ENCODE results near the gene ERF. TPM values are rescaled to one million over a fixed set of nuclear protein-coding genes. Genes with fewer than 3 reads are reported as not detected.

ERF gene
- 55.5 TPM for total RNA-seq
- long read RNA-seq, partial matches to known transcripts: 0 of 1 reads
- long read RNA-seq, other reads (novel, unspliced or antisense): 1 of 1 reads

DNA sequence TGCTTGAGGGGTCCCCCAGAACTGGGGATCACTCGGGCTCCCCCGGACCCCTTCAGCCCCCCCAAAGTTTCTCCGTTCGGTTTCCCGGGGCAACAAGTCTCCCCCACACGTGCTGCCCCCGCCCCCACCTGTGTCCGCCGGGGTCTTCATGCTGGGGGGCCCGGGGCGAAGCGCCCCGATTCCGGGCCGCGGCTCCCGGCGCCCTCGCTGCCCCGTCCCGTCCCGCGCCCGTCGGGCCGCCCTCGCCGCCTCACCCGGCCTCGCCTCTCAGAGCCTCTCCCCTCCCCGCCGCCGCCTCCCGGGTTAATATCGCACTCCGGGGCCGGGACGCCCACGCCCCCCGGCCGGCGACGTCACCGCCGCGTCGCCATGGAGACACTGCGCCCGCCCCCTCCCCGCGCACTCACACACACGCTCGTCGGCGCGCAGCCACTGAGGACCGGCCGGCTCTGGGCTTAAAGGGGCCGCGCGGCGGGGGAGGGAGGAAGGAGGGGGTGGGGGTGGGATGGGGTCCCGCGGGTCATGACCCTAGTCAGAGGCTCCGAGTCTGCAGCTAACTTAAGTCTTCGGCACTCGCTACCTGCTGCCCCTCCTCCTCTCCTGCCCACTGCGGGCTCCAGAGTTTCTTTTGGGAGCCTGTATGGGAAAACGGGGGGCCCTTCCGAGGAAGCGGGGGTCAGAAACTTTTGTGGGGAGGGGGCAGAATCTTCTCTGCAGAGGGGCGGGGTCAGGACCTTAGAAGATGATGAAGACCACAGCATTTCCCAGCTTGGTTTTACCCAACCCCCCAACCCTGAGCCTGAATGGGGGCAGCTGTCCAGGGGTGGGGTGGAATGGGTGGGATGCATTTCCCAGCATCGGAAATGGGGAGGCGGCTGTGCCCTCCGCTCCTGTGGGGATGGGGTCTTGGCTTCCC, at the start of gene ERF:
Gene ERF, minus strand, starts transcription at position 279 of the 916 bp plus-strand sequence. Its CDS starts 129 bp downstream, at position 150.
- DNase-seq (ENCODE audit: low spot score): peak; percentile 99

DNA sequence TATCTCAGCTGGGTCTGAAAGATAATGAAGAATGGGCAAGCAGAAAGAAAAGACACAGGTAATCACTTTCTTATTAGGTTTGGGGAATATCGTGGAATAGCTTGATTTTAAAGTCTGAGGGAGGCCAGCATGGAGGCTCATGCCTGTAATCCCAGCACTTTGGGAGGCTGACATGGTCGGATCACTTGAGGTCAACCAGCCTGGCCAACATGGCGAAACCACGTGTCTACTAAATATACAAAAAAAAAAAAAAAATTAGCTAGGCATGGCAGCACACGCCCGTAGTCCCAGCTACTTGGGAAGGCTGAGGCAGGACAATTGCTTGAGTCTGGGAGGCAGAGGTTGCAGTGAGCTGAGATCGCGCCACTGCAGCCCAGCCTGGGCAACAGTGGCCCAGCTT, 48.9 kb upstream of the ERF start:
- no peak for DNase-seq (ENCODE audit: low spot score)

DNA sequence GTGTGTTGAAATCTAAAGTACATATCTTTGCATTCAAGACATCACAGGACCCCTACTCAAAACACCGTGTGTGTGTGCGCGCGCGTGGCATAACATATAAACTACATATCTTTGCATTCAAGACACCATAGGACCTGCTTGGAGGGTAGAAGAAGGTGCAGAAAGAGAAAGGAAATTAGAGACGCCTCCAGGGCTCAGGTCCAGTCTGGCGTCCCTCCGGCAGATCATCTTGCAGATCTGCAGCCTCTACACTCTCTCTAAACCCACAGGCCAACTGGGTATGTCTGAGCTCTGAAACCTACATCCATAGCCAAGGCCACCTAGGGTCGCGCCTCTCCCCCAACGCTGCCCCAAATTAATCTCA, 48.2 kb upstream of the ERF start:
- no peak for DNase-seq (ENCODE audit: low spot score)

DNA sequence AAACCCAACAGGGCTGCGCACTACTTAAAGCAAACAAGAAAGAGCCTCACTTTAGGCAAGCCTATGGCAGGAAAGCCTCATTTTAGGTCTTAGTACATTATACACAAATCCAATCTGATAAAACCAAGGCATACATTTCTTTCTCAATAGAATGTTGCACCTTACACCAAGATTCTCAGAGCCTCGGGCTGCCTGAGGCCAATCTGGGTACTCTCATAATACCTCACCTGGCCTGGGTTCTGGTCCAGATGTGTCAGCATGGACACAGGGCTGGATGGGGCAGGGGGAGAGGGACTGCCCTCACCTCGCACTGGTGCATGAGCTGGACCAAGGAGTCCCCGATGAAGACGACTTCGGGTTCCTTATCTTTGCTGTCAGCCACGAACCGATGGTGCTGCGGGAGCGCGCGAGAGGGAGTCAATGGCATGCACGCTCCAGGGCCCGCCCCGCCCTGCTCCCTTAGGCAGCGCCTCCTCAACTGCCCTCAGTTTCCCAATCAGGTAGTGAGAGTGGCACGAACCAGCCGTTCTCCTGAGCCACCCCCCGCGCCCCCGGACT, 46.8 kb upstream of the ERF start, which contains the start of gene PRR19:
Gene PRR19, plus strand, starts transcription at position 487 of the 558 bp plus-strand sequence. CDS start 7,453 bp downstream, outside the sequence.
- DNase-seq (ENCODE audit: low spot score): no peak

DNA sequence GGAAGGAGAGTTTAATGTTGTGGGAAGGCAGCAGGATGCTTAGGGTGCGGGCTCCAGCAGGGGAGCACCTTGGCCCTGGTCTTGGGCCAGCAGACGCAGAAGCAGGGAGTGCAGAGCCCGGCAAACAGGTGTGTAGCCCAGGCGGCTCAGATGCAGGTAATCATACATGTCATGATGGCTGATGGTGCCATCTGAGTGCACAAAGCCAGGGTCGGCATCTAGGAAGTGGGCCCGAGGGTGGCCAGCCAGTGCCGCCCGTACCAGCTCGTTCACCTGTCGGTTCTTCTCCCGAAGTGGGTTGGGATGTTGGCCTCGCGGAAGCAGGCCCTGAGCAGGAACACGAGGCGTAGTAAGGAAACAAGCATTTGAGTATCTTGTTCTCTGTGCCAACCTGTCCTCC, 42.1 kb upstream of the ERF start:
- no peak for DNase-seq (ENCODE audit: low spot score)

DNA sequence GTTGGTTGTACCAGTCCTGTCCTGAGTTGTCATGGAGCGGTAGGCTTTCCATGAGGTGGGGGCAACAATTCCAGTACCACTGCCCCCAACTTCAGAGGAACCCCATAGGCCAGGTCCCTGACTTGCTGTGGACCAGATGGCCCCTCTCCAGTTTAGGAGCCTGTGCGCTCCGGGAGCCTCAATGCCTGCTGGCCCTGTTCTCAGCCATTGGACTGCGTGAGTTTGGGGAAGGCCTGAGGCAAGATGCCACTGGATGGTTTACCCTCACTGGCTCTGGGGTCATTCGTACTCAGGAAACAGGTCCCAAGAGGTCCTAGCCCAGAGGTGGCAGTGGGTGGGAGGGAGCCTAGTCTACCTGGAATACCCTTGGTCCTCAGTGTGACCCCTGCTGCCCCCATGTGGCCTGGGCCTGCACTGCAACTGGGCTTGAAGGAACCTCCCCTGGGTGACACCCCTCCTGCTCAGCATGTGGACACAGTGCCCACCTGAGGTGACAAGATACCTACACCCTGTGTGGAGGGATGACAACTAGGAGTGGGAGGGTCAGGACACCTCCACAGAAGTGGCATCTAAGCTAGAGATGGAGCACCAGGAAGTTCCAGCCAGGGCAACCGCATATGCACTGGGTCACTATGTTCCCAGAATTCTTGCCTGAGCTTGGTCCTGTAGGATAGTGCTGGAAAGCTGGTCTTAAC, 41.0 kb upstream of the ERF start:
- no peak for DNase-seq (ENCODE audit: low spot score)

DNA sequence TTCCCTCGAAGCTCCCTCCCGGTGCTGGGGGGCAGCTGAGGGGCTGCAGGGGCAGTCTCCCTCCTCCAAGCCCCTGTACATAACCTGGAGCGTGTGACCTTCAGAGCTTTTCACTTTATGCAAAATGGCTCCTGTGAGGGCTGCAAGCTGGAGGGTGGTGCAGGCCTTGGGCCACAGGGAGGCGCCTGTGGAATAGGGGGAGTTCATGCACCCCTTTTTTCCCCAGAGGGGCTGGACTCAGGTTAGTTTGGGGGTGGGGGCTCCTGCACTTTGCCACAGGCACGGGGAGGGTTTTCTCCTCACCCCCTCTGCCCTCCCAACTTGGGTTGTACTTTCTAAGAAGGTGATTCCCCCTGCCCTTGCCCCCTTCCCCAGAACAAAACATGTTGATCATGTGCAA, 40.4 kb upstream of the ERF start:
- DNase-seq (ENCODE audit: low spot score): no peak

DNA sequence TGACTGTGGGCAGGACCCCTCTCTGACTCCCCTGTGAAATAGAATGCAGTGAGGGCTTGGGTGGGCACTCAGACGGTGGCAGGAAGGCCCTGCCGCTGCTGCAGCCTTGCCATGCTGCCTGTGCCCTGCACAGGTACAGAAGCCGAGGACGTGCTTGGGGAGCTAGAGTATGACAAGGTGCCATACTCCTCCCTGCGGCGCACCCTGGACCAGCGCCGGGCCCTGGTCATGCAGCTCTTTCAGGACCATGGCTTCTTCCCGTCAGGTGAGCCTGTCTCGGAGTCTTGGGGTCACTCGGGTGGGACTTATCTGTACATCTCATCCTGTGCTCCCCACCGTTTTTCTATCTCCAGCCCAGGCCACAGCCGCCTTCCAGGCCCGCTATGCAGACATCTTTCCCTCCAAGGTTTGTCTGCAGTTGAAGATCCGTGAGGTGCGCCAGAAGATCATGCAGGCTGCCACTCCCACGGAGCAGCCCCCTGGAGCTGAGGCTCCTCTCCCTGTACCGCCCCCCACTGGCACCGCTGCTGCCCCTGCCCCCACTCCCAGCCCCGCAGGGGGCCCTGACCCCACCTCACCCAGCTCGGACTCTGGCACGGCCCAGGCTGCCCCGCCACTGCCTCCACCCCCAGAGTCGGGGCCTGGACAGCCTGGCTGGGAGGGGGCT, 39.7 kb upstream of the ERF start:
- no peak for DNase-seq (ENCODE audit: low spot score)

DNA sequence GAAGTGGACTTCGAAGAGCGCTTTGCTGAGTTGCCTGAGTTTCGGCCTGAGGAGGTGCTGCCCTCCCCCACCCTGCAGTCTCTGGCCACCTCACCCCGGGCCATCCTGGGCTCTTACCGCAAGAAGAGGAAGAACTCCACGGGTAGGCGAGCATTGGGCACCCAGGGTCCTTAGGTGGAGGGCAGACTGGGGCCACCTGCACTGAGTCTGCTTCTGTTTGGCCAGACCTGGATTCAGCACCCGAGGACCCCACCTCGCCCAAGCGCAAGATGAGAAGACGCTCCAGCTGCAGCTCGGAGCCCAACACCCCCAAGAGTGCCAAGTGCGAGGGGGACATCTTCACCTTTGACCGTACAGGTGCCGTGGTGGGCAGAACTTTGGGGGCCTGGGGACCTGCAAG, 39.0 kb upstream of the ERF start:
- no peak for DNase-seq (ENCODE audit: low spot score)

DNA sequence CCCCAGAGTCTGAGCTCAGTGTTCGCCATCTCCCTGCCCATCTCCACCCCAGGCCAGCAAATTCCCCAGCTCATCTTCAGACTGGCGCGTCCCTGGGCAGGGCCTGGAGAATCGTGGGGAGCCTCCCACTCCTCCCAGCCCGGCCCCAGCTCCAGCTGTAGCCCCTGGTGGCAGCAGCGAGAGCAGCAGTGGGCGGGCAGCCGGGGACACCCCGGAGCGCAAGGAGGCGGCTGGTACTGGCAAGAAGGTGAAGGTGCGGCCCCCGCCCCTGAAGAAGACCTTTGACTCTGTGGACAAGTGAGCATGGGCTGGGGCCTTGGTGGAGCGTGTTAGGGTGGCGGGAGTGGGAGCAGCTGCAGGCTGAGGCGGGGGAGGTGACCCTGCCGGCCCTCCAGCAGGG, 38.6 kb upstream of the ERF start:
- DNase-seq (ENCODE audit: low spot score): no peak

DNA sequence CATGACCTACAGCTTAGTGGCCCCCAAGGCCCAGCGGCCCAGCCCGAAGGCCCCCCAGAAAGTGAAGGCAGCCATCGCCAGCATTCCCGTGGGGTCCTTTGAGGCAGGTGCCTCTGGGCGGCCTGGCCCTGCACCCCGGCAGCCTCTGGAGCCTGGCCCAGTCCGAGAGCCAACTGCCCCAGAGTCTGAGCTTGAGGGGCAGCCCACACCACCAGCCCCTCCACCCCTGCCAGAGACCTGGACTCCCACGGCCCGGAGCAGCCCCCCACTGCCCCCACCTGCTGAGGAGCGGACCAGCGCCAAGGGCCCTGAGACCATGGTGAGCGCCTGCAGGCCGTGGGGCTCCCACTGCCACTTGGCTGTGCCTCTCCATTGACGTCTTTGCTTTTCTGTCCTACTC, 38.0 kb upstream of the ERF start:
- no peak for DNase-seq (ENCODE audit: low spot score)

DNA sequence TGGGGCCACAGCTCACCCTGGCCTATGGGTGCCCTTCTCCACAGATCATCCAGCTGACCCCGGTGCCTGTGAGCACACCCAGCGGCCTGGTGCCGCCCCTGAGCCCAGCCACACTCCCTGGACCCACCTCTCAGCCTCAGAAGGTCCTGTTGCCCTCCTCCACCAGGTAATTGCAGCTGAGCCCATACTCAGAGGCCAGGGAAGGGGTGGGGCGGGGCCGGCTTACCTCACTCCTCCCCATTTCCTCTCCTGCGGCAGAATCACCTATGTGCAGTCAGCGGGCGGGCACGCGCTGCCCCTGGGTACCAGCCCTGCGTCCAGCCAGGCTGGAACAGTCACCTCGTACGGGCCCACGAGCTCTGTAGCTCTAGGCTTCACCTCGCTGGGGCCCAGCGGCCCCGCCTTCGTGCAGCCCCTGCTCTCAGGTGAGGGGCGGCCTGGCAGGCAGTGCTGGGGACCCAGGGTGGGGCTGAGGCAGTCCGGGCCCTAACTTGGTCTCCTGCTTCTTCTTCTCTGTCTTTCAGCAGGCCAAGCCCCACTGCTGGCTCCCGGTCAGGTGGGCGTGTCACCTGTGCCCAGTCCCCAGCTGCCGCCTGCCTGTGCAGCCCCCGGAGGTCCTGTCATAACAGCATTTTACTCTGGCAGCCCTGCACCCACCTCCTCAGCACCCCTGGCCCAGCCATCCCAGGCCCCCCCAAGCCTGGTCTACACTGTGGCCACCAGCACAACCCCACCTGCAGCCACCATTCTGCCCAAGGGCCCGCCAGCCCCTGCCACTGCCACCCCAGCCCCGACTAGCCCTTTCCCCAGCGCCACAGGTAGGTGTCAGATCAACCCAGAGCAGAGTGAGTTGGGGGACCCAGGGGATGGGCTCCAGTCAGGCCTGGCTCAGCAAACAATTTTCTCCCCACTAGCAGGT, 37.4 kb upstream of the ERF start:
- DNase-seq (ENCODE audit: low spot score): no peak

DNA sequence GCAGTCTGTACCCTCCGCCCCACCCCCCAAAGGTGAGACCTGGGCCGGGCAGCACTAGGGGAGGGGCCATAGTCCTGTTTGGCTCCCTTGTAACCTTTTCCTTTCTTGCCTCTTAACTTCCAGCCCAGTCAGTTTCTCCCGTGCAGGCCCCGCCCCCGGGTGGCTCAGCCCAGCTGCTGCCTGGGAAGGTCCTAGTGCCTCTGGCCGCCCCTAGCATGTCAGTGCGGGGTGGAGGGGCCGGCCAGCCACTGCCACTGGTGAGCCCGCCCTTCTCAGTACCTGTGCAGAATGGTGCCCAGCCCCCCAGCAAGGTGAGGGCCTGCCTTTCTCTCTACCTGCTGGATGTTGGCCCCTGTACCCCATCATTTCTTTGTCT, 36.5 kb upstream of the ERF start:
- no peak for DNase-seq (ENCODE audit: low spot score)

DNA sequence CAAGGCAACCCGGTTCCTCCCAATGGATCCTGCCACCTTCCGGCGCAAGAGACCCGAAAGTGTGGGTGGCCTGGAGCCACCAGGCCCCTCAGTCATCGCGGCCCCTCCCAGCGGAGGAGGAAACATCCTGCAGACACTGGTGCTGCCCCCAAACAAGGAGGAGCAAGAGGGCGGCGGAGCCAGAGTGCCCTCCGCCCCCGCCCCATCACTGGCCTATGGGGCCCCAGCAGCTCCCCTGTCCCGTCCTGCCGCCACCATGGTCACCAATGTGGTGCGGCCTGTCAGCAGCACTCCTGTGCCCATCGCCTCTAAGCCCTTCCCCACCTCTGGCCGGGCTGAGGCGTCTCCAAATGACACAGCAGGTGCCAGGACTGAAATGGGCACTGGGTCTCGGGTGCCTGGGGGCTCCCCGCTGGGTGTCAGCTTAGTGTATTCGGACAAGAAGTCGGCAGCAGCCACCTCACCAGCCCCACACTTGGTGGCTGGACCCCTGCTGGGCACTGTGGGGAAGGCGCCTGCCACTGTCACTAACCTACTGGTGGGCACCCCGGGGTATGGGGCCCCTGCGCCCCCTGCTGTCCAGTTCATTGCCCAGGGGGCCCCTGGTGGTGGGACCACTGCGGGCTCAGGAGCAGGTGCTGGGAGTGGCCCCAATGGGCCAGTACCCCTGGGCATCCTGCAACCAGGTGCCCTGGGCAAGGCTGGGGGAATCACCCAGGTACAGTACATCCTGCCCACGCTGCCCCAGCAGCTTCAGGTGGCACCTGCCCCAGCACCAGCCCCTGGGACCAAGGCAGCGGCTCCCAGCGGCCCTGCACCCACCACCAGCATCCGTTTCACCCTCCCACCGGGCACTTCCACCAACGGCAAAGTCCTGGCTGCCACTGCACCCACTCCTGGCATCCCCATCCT, 35.9 kb upstream of the ERF start:
- no peak for DNase-seq (ENCODE audit: low spot score)

DNA sequence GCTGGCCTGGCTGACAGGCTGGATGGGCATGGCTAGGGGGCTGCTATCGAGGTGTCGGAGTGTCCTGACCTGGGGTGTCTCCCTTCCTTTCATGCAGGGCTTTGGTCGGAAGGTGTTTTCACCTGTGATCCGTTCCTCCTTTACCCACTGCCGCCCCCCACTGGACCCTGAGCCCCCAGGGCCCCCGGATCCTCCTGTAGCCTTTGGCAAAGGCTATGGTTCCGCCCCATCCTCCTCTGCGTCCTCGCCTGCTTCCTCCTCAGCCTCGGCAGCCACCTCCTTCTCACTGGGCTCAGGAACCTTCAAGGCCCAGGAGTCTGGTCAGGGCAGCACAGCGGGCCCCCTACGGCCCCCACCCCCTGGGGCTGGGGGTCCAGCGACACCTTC, 35.2 kb upstream of the ERF start:
- DNase-seq (ENCODE audit: low spot score): no peak

DNA sequence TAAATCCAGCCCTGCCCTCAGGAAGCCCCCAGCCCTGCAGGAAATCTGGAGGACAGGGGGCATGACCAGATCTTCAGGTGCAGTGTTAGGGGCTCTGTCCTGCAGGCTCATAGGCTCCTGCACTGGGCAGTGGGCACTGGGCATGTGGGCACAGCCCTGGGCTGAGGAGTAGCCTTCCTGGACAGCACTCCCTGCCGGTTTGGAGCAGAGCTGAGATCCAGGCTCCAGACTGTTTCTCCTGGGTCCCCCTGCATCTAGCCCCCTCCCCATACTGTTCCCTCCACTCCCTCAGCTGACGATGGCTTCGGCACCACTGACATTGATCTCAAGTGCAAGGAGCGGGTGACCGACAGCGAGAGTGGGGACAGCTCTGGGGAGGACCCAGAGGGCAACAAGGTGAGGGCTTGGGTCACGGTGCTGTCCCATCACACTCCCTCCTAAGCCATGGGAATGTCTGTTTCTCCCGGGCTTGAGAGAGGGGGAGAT, 34.7 kb upstream of the ERF start:
- no peak for DNase-seq (ENCODE audit: low spot score)

DNA sequence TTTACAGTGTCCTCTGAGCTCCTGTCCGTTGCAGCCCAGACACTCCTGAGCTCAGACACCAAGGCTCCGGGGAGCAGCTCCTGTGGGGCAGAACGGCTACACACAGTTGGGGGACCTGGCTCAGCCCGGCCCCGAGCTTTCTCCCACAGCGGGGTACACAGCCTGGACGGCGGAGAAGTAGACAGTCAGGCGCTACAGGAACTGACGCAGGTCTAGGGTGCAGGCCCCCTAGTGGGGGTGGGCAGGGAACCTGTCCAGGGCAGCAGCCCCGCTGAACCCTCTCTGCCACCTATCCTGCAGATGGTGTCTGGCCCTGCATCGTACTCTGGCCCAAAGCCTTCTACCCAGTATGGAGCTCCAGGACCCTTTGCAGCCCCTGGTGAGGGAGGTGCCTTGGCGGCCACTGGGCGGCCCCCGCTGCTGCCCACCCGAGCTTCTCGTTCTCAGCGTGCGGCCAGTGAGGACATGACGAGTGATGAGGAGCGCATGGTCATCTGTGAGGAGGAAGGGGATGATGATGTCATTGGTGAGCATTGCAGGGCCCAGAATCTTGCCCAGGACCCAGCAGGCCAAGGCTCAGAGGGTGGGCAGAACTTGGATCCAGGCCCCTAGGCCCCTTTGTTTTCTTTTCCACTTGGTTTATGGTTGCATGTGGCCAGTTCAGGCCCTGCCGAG, 34.1 kb upstream of the ERF start:
- DNase-seq (ENCODE audit: low spot score): no peak

DNA sequence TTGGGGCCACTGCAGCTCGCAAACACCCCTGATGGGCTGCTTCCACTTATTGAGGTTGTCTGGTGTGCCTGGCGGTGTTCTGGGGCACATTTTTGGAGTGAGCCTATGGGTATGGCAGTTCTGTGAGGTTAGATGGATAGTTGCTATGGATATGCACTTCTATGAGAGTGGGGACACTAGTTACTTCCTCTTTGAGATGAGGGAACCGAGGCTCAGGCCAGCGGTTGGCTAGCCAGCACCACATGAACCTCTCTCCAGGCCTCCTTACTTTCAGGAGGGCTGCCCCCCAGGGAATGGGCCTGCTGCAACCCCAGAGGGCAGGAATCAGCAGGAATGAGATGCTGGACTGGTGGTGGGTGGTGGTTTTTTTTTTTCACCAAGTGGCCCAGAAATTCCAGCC, 33.5 kb upstream of the ERF start:
- DNase-seq (ENCODE audit: low spot score): no peak

DNA sequence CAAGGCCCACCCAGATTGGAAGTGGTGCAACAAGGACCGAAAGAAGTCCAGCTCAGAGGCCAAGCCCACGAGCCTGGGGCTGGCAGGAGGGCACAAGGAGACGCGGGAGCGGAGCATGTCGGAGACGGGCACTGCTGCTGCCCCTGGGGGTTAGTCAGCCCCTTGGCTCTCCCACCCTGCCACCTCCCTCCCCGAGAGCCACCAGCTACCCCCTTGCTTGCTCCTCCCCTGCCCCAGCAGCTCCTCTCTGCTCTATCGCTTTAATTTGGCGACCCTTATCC, 32.8 kb upstream of the ERF start:
- DNase-seq (ENCODE audit: low spot score): no peak

All from mesenteric fat pad (tissue), 1 donor.